ENCODE results near the gene RASGRF2. TPM values are rescaled to one million over a fixed set of nuclear protein-coding genes. Genes with fewer than 3 reads are reported as not detected.

The RASGRF2 gene
- total and polyA plus RNA-seq, 9 of the 15 experiments (the other 6 are each of a cell fraction or from before 2014, with no cell fraction given): 0.01 to 0.22 (median 0.08) TPM; not detected in 2

DNA sequence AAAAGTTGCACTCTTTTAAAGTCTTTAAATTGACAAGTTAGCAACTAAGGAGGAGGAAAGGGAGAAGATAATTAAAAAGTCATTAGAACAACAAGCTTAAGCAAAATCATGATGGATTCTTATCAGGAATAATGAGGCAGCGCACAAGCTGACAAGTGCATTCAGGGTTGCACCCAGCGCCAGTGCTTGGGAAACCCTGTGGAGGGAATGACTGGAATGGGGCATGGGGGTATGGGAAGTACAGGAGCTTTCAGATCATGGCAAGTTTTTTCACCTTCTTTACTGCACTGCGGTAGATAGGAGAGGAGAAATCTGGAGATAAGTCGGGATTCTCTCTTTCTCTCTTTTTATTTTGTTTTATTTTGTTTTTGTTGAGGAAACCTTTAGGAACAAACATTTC is 155.1 kb downstream of the RASGRF2 start:
- BruUV-seq (replicated peaks): no TSS peak
- no peak for ATAC-seq
- TF ChIP-seq FIP1L1 (IDR thresholded peaks at IDR 0.05; ENCODE audit: low read depth, low read length, poor library complexity, severe bottlenecking): no peak
- Histone ChIP-seq H3K36me3 (ENCODE audit: control insufficient read depth, insufficient read depth, low read length) (no peaks in the 10 kb centered on the region), H3K4me1 (replicated peaks in 1 of 2; ENCODE audit: control insufficient read depth in 2 of 2, insufficient read depth in 2 of 2, low read length in 2 of 2) (no peaks in the 10 kb centered on the region), H3K4me2 (ENCODE audit: insufficient read depth, low read length) (no peak overlapping the region), H3K27ac (ENCODE audit: extremely low read depth, low read depth, low read length) (no peak overlapping the region), H3K9me1 (ENCODE audit: control insufficient read depth, insufficient read depth, low read length) (no peaks in the 10 kb centered on the region), H3K27me3 (ENCODE audit: control insufficient read depth in 2 of 2, insufficient read depth in 2 of 2, low read length in 2 of 2) (peaks cover 31 to 34% of the 10 kb centered on the region in 2 experiments), H2AFZ (ENCODE audit: low read depth, low read length) (no peak overlapping the region), H3K9ac (ENCODE audit: insufficient read depth in 1 of 2, low read depth in 2 of 2, low read length in 2 of 2) (no peak overlapping the region), H3K9me3 (replicated peaks; ENCODE audit: control insufficient read depth, insufficient read depth, low read depth, low read length) (no peaks in the 10 kb centered on the region), H3K79me2 (ENCODE audit: control insufficient read depth, insufficient read depth, low read length) (no peaks in the 10 kb centered on the region), H4K20me1 (replicated peaks; ENCODE audit: control insufficient read depth, insufficient read depth, low read length) (no peaks in the 10 kb centered on the region; the same call in 1 of the 2 replicates), H3K4me3 (no peak overlapping the region)
- POLR2A ChIA-PET: interaction anchor here (0.5 kb wide), 1 partner anchor 299 kb away, joined by 3 read pairs; no protein-coding TSS in a partner anchor
- in situ Hi-C loops (cut with MboI): no loop called here
- CTCF ChIA-PET (ENCODE audit: low intra/inter-chr PET ratio): no interaction called here
- intact Hi-C loops (cut with micrococcal nuclease): no loop called here
- DNase-seq (ENCODE audit: extremely low read depth in 1 of 4, low spot score in 3 of 4): no peak
- WGBS (ENCODE audit: insufficient coverage, low coverage, missing lambda C conversion rate): 2% methylated on average over 4 of the region's 4 CpGs
- FAIRE-seq: no peak

GRCh38 chr5:81117566-81117965 is 157.4 kb downstream of the RASGRF2 start:
- Histone ChIP-seq H3K27me3 (ENCODE audit: control insufficient read depth in 2 of 2, insufficient read depth in 2 of 2, low read length in 2 of 2) (peaks cover 26 to 31% of the 10 kb centered on the region in 2 experiments), H3K9me1 (ENCODE audit: control insufficient read depth, insufficient read depth, low read length) (no peaks in the 10 kb centered on the region), H3K9me3 (replicated peaks; ENCODE audit: control insufficient read depth, insufficient read depth, low read depth, low read length) (no peaks in the 10 kb centered on the region), H2AFZ (ENCODE audit: low read depth, low read length) (no peak overlapping the region), H3K36me3 (ENCODE audit: control insufficient read depth, insufficient read depth, low read length) (no peaks in the 10 kb centered on the region), H3K4me3 (no peak overlapping the region), H3K9ac (ENCODE audit: insufficient read depth in 1 of 2, low read depth in 2 of 2, low read length in 2 of 2) (no peak overlapping the region), H3K4me2 (ENCODE audit: insufficient read depth, low read length) (no peak overlapping the region), H3K4me1 (replicated peaks in 1 of 2; ENCODE audit: control insufficient read depth in 2 of 2, insufficient read depth in 2 of 2, low read length in 2 of 2) (no peaks in the 10 kb centered on the region), H4K20me1 (replicated peaks; ENCODE audit: control insufficient read depth, insufficient read depth, low read length) (no peaks in the 10 kb centered on the region; the same call in 1 of the 2 replicates), H3K79me2 (ENCODE audit: control insufficient read depth, insufficient read depth, low read length) (no peaks in the 10 kb centered on the region), H3K27ac (ENCODE audit: extremely low read depth, low read depth, low read length) (no peak overlapping the region)
- WGBS (ENCODE audit: insufficient coverage, low coverage, missing lambda C conversion rate): 0% methylated on average over 3 of the region's 3 CpGs
- in situ Hi-C loops (cut with MboI): no loop called here
- POLR2A ChIA-PET: no interaction called here
- TF ChIP-seq, protein P1, sequence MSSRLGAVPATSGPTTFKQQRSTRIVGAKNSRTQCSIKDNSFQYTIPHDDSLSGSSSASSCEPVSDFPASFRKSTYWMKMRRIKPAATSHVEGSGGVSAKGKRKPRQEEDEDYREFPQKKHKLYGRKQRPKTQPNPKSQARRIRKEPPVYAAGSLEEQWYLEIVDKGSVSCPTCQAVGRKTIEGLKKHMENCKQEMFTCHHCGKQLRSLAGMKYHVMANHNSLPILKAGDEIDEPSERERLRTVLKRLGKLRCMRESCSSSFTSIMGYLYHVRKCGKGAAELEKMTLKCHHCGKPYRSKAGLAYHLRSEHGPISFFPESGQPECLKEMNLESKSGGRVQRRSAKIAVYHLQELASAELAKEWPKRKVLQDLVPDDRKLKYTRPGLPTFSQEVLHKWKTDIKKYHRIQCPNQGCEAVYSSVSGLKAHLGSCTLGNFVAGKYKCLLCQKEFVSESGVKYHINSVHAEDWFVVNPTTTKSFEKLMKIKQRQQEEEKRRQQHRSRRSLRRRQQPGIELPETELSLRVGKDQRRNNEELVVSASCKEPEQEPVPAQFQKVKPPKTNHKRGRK (tag; IDR thresholded peaks at IDR 0.05): no peak
- no peak for TF ChIP-seq CBFA2T3 (IDR thresholded peaks at IDR 0.05)
- TF ChIP-seq DIDO1 (tag; IDR thresholded peaks at IDR 0.05; ENCODE audit: low read depth): no peak
- no peak for TF ChIP-seq STAG1 (CRISPR knock-in tag; IDR thresholded peaks at IDR 0.05; ENCODE audit: borderline replicate concordance)
- no peak for TF ChIP-seq PHB2 (IDR thresholded peaks at IDR 0.05; ENCODE audit: low read depth)
- TF ChIP-seq PHB (CRISPR knock-in tag; IDR thresholded peaks at IDR 0.05): no peak
- TF ChIP-seq POLR2AphosphoS2 (IDR thresholded peaks at IDR 0.05; ENCODE audit: low read length): no peak
- BruUV-seq (replicated peaks): no TSS peak
- CTCF ChIA-PET (ENCODE audit: low intra/inter-chr PET ratio): no interaction called here
- ATAC-seq: no peak
- FAIRE-seq: no peak
- DNase-seq (ENCODE audit: extremely low read depth in 1 of 4, low spot score in 3 of 4): no peak
- intact Hi-C loops (cut with micrococcal nuclease): no loop called here

Data from K562 (cell line).